ENCODE data around the gene ARPP21.

ARPP21 gene

DNA sequence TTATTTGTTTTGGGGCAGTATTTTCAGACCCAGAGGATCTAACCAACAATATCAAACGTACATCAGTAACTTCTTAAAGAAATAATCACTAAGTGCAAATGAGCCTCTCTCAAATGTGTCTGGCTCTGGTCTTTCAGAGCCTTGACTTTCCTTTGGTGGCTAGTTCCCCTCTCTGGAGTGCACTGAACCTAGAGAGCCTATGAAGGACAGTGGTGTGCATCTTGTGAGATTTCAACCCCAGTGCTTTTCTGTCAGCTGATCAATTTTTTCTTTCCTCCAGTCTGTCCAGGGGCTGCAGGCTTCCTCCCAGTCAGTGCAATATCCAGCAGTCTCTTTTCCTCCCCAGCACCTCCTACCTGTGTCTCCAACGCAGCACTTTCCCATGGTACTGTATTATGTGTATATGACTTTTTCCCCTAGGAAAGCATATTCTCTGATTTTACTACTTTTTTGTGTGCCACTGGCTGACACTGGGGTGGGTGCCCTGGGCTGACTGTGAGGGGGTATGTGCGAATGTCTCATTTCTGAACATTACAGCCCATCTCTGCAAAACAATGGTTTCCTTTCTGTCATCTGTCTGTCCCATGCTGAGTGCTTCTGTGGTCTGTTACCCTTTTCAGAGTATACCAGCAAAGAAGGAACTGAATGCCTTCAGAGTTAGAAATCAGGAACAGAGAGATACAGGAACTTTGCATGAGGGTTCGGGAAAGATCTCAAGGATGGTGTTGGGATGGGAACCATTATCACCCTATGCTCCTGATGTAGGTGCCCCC is 98.8 kb downstream of the ARPP21 start:
- DNase-seq, result no peak

GRCh38 chr3:35739181-35739809 is 100.0 kb downstream of the ARPP21 start:
- DNase-seq, result no peak

GRCh38 chr3:35739964-35740527 is 100.7 kb downstream of the ARPP21 start:
- DNase-seq, result no peak

DNA sequence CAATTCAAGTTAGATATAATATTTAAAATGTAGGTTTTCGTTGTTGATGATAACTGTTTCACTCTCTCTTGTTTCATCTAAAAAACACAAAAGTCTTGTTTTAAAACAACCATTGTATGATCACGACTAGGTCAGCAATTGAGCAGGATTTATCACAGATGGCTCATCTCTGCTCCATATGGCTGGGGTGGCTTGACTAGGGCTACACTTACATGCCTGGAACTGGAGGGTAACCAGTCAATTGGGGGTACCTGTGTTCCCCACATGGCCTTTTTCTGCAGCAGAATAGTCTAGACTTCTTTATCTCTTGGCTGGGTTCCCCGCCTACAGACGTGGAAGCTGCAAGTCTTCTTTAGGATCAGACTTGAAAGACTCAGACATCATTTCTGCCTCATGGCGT is 103.9 kb downstream of the ARPP21 start:
- DNase-seq, result no peak

DNA sequence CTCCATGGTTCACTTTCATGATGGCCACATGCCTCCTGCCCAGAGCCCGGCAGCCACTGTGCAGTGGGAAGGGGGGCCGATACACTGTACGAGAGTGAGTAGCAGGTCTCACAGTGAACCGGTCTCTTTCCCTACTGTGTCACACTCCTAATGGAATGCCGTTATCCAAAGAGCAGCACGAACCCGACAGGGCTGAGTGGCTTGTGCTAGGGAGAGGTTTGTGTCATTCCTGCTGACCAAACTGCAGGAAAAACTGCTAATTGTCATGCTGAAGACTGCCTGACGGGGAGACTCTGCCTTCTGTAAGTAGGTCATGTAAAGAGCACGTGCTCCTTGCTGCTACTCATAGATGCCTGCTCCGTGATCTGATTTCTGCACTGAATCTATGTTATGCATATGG is 105.1 kb downstream of the ARPP21 start:
- DNase-seq, result no peak

DNA sequence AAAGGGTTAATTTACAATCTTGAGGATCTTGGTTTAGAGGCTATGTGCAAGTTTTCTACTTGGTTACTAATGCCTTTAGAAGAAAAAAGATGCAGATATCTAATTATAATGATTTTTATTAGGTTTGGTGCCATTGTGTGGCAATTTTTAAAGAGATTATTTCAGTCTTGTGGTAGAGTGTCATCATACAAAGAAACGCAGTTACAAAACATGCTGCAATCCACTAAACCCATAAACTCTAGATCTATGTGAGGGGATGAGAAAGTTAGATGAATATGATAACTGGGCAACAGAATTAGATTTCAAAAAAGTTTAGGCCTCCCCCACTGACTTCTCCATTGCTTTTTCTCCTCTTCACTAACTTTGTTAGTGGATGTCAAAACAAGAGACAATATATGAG is 106.0 kb downstream of the ARPP21 start:
- DNase-seq, result no peak

GRCh38 chr3:35745802-35746484 is 106.6 kb downstream of the ARPP21 start:
- DNase-seq, result no peak

GRCh38 chr3:35746492-35746891 is 107.2 kb downstream of the ARPP21 start:
- DNase-seq, result no peak

DNA sequence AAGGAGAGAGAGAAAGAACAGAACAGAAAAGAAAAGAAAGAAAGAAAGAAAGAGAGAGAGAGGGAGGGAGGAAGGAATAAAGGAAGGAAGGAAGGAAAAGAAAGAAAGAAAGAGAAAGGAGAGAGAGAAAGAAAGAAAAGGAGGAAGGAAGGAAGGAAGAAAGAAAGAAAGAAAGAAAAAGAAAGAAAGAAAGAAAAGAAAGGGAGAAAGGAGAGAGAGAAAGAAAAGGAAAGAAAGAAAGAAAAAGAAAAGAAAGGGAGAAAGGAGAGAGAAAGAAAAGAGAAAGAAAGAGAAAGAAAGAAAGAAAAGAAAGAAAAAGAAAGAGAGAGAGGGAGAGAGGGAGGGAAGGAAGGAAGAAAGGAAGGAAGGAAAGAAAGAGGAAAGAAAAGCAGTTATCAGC is 108.8 kb downstream of the ARPP21 start:
- DNase-seq, result no peak

- no peak for DNase-seq
These were observed 111.9 kb downstream of the ARPP21 start for GRCh38 chr3:35751207-35751606.

DNA sequence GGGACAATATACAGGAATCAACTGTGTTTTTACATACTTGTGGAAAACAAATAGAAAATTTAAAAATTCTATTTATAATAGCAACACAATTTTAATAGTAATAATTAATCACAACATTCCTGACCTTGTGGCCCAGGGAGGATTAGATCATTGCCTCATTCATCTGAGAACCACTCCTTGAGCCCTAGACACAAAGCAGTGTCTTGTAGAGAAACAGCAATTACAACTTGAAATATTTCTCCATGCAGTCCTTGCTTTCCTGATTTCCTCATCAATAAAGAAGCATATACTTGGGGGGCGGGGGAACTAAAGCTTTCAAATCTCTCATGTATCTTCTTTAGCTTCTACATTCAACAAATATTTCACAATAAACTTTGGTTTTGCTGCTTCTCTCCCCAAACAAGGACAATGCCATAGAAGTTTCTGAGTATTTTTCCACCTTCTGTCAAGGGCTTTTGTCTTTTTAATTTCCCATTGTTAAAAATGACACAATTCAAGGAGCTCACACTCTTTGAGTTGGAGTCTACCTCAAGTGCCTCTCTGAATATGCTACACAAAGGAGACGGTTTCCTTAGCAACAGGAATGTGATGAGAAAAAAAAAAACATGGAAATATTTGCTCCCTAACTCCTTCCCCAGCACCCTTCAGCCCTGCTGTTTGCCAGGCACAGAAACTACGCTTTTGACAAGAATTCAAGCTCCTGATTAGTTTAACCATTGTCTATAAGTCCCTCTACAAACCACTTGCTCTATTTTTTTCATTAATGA is 118.8 kb downstream of the ARPP21 start:
- DNase-seq, result no peak

DNA sequence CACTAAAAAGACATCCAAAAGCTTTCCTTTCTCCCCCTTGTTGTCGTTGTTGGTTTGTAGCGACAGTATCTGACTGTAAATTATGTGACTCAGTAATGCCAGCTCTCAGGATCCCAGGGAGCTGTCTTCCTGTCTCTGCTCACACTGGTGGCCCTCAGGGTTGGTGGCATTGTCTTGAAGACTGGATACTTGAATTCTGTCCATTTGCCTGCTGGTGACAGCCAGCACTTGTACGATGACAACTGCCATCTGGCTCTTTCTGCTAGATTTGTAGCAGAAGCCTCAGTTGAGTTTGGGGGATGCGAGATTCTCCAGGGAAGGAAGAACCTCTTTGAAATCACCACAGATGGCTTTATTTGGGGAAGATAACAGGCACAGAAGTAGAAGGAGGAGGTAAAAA is 120.8 kb downstream of the ARPP21 start:
- DNase-seq, result no peak

DNA sequence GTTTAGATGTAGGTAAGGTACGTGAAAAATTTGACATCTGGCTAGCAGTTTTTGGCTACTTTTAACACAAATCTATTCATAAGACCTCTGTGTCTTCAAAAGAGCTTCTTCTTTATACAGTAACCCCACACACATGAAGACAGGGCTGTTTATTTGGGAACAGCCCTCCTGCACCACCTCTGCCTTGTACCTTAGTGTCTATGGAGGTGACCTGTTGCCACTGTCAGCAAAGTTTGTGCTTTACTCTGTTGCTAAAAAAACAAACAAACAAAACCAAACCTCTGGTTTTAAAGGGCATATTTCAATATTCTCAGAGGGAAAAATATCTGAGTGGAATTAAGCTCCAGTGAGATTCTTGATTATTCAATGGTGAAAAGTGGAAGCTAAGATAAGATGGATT is 122.0 kb downstream of the ARPP21 start:
- no peak for DNase-seq

- DNase-seq, result no peak
These were observed 133.2 kb downstream of the ARPP21 start for GRCh38 chr3:35772381-35773015.

- DNase-seq, result no peak
These were observed 134.1 kb downstream of the ARPP21 start for GRCh38 chr3:35773417-35773816.

GRCh38 chr3:35776346-35776745 is 137.0 kb downstream of the ARPP21 start:
- no peak for DNase-seq

GRCh38 chr3:35777065-35777464 is 137.7 kb downstream of the ARPP21 start:
- DNase-seq, result no peak

DNA sequence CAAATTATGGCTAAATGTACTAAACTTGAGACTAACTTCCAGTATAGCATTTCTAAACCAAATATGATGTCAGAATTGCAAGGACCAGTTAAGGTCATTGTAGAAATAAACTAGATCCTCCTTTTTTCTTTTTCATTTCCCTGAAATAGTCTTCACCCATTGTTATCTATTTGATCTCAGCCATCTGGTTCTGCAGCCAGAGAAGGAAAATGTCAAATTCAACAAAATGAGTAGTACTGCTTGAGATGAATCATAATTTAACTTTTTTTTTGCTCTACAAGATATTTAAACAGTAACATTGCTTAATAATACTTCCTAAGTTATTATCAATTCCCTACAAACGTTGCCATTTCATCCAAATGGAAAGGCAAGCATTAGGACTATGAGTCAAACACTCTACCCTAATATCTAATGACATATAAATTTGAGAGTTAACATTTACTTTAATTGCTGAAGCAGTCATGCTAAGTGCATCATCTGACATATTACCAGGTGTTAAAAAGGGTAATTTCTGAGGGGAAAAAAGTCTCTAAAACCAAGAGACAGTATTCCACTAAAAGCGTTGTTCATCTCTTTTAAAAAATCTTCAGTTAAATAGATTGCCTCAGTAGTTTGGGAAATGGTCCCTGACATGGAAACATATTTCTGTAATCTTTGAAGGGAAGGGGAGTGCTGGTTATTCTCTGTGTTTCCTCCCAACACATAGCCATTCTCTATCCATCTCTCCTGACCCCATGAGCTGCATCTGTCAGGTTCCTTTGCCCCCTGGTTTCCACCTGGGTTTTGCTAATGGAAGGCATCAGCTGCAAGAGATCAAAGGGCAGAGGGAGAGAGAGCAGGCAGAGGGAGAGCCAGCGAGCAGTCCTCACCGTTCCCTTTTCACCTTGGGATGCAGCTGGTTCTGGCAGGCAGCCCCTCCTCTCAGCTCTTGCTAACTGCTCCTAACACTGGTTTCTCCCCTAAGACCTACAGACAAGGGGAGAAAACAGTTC is 138.5 kb downstream of the ARPP21 start:
- no peak for DNase-seq

GRCh38 chr3:35779611-35780010 is 140.3 kb downstream of the ARPP21 start:
- DNase-seq, result no peak

GRCh38 chr3:35780800-35781199 is 141.5 kb downstream of the ARPP21 start:
- no peak for DNase-seq

- DNase-seq, result no peak
These were observed 142.2 kb downstream of the ARPP21 start for GRCh38 chr3:35781558-35781957.
